ENCODE data around the gene ARHGEF26. TPM values are rescaled to one million over a fixed set of nuclear protein-coding genes. Genes with fewer than 3 reads are reported as not detected.

ARHGEF26 gene
- total RNA-seq, 2 experiments from 2014 or later = 0.08 TPM; not detected in 1

DNA sequence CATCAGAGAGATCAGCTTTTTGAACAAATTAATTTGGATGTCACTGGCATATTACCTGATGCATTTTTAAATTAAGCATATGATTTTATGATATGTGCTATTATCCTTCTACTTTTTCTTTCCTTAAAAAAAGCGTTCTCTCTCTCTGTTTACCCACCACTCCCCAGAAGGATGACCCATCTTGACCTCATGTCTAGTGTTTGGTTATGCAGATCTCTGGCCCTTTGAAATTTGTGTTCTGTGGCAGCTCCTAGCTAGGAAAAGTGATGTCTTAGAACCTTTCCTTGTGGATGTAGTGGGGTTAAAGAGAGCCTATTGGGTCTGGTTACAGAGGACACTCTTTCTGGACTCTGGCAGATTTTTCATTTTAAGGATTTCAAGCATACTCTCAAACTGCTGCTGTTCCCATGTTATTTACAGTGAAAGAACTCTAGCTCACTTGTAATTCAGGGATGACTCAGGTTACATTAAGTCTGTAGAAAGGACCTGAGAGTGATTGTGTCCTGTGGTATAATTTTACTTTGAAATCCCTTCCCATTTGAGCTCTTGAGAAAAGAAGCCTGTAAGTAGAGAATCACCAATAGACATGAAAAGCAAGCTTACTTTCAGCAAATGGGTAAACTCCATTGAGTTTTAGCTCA, 23.8 kb downstream of the ARHGEF26 start:
- ChIA-PET POLR2A (no interaction called here), CTCF (no interaction called here)

DNA sequence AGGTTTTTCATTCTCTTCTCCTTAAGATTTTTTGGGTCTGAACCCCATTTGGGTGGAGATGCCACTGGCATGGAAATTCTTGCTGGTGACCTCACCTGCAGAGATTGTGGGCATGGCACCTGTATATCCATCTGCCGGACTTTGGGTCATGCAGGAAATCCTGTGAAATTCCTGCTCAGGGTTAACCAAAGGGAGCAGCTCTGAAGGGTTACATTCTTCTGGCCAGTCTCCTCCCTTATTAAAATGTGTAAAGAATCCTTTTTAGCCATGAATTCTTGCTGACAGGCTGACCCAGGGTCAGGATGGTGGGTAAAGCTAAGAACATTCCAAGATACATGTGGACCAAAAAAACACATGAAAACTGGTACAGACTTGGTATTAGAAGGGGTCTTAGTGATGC, 27.4 kb downstream of the ARHGEF26 start:
- CTCF ChIA-PET = no interaction called here
- POLR2A ChIA-PET = no interaction called here

- POLR2A ChIA-PET = no interaction called here
- CTCF ChIA-PET = interaction anchor here (0.6 kb wide), 1 partner anchor 175 kb away, joined by 3 read pairs; no protein-coding TSS in a partner anchor
These were observed 28.1 kb downstream of the ARHGEF26 start for GRCh38 chr3:154149286-154149685.

- POLR2A ChIA-PET = no interaction called here
- CTCF ChIA-PET = interaction anchor here (0.6 kb wide), 1 partner anchor 21 kb away, joined by 3 read pairs; no protein-coding TSS in a partner anchor
These were observed 30.8 kb downstream of the ARHGEF26 start for GRCh38 chr3:154151969-154152368.

DNA sequence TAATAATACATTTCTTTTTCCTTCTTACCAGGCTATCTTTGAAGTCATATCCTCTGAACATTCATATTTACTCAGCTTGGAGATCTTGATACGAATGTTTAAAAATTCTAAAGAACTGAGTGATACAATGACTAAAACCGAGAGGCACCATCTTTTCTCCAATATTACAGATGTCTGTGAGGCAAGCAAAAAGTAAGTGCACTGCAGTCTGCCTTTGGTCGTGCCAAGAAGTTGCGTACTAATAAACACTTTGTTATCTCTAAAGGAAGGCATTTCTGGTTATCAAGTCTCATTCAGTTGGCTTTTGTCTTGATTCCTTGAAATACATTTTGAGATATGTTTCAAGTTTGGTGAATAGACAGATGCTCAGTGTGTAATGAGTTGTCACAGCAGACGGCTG, 31.6 kb downstream of the ARHGEF26 start:
- POLR2A ChIA-PET = no interaction called here
- CTCF ChIA-PET = no interaction called here

DNA sequence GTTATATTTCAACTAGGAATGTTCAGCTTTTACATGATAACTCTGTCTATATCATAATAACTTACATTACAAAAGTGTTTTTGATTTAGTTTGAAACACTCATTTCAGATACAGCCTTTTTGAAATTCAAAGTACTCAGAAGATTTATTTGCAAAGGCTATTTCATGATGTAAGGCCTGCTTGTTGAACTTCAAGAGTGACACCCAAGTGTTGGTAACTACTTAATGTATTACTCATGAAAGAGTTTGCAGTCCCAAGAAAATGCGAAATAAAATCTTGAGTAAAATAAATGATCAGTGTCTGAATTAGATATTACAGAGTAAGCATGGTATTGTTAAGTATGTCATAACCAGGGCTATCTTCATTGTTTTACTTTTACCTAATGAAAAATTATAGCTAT, 35.3 kb downstream of the ARHGEF26 start:
- POLR2A ChIA-PET = no interaction called here
- CTCF ChIA-PET = no interaction called here

GRCh38 chr3:154161806-154162205, 40.6 kb downstream of the ARHGEF26 start:
- CTCF ChIA-PET = interaction anchor here (0.6 kb wide), 1 partner anchor 46 kb away, joined by 3 read pairs; no protein-coding TSS in a partner anchor
- POLR2A ChIA-PET = no interaction called here

DNA sequence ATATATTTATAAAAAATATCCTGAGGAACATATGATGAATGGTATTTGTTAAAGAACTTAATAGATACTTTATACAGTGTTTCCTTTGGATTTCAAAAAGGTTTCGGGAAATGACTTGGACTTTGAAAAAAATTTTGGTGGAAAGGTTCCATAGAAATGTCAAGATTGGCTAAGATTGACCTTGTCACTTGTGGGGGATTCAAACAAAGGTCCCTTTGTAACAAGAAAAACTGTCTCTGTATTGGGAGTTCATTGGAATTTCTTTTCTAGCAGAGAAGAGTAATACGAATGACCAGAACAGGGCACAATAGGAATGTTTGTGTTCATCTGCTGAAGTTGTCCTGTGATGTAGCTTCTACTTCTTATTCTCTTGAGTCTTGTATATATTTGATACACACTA, 43.2 kb downstream of the ARHGEF26 start:
- ChIA-PET CTCF (no interaction called here), POLR2A (no interaction called here)

GRCh38 chr3:154168998-154169795, 48.0 kb downstream of the ARHGEF26 start:
- POLR2A ChIA-PET = interaction anchor here (0.7 kb wide), 1 partner anchor 154 kb away, joined by 3 read pairs; no protein-coding TSS in a partner anchor
- CTCF ChIA-PET = no interaction called here

DNA sequence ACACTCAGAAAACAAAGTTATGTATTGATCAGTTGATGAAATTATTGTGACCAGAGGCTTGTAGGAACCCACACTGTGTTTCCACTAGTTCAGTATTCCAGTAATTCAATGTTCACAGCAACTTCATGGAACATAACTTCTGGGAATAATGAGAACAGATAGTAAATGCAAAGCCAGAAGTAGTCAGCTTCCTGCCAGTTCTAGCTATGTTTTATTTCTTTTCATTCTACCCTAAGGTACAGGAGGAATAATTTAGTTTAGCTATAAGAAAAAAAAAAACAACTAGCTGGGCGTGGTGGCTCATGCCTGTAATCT, 48.6 kb downstream of the ARHGEF26 start:
- ChIA-PET POLR2A (interaction anchor here (0.7 kb wide), 1 partner anchor 154 kb away, joined by 3 read pairs; no protein-coding TSS in a partner anchor), CTCF (no interaction called here)

DNA sequence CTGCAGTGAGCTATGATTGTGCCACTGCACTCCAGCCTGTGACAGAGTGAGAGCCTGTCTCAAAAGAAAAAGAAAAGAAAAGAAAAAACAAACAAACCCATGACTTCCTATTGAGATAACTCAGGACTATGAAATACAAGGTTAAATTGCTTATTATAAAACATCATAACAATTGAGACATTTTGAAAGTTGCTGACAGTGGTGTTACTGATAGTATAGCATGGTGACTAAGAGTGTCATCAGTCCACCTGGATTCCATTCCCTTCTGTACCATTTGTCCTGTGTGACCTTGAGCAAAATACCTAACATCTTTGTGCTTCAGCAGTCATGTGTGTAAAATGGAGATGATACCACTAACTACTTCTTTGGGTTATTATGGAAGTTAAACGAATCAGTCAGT, 49.1 kb downstream of the ARHGEF26 start:
- CTCF ChIA-PET = no interaction called here
- POLR2A ChIA-PET = no interaction called here

GRCh38 chr3:154175041-154175440, 53.9 kb downstream of the ARHGEF26 start:
- ChIA-PET POLR2A (no interaction called here), CTCF (no interaction called here)

- ChIA-PET CTCF (no interaction called here), POLR2A (no interaction called here)
These were observed 54.8 kb downstream of the ARHGEF26 start for GRCh38 chr3:154176036-154176435.

- POLR2A ChIA-PET = no interaction called here
- CTCF ChIA-PET = no interaction called here
These were observed 56.2 kb downstream of the ARHGEF26 start for GRCh38 chr3:154177406-154177805.

GRCh38 chr3:154178172-154178571, 57.0 kb downstream of the ARHGEF26 start:
- POLR2A ChIA-PET = no interaction called here
- CTCF ChIA-PET = no interaction called here

GRCh38 chr3:154180836-154181691, 59.9 kb downstream of the ARHGEF26 start:
- CTCF ChIA-PET = no interaction called here

GRCh38 chr3:154182322-154182922, 61.2 kb downstream of the ARHGEF26 start:
- ChIA-PET CTCF (no interaction called here), POLR2A (no interaction called here)

More at GRCh38 chr3:154180836-154181691, 59.9 kb downstream of the ARHGEF26 start:
- POLR2A ChIA-PET = no interaction called here

DNA sequence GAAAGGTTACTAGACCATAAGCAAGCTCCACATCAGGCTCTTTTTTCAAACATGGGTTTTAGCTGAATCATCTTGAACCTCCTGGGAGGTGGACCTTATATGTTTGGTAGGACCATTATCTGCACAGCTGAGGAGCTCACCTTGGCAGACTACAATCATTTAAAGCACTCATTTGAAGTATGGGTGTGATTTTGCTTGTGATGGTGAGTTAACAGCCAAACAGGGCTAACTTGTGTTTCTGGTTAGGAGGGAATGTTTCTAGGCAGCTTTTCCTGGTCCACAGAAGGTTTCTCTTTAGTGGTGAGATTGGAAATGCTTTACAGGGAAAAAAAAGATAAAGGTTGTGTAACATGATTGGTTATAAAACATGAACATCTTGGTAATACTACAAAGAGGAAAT, 61.8 kb downstream of the ARHGEF26 start:
- ChIA-PET CTCF (no interaction called here), POLR2A (no interaction called here)

GRCh38 chr3:154184582-154184981, 63.4 kb downstream of the ARHGEF26 start:
- ChIA-PET POLR2A (no interaction called here), CTCF (no interaction called here)

DNA sequence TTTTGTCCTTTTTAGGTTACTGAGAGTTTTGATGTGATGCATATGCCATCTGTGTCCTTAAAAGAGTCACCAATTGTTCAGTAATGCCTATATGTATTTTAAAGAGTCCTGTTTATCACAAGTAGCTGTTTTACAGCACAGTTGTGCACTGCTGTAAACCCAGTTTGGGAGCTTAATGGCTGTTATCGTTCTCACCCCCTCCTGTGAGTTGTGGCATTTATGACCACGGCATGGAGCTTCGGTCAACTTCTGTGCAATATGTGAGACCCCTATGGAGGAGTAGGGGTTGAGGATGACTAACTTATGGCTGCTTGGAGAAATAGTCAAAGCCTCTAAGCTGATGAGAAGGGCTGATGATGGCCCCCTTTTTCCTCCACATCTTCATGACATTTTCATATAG, 67.2 kb downstream of the ARHGEF26 start:
- CTCF ChIA-PET = no interaction called here
- POLR2A ChIA-PET = no interaction called here
